ENCODE measurements around the gene TCF15. TPM values are rescaled to one million over a fixed set of nuclear protein-coding genes. Genes with fewer than 3 reads are reported as not detected.
A peak's percentile ranks its signal among the peaks of the same experiment; 100 is the strongest.

Gene TCF15
- total RNA-seq (2013), result not detected
- polyA plus RNA-seq, result not detected
- polyA minus RNA-seq, result not detected in 2 replicates
- total RNA-seq, result 0 to 0.23 (median 0) reads per million in 11 experiments

GRCh38 chr20:610130-611046 lies at the start of gene TCF15:
Gene TCF15 (minus strand): TSS chr20:610309. CDS start chr20:610237, 72 bp downstream.
- Histone ChIP-seq H3K27ac (ENCODE audit: low read depth in 1 of 2, low read length in 2 of 2) (no peak within 1 kb of the TSS), H2AFZ (ENCODE audit: insufficient read depth, low read depth, low read length, poor library complexity, severe bottlenecking) (no peak within 1 kb of the TSS), H3K9ac (ENCODE audit: insufficient read depth, low read length, poor library complexity, severe bottlenecking) (no peak within 1 kb of the TSS), H3K36me3 (replicated peaks in 1 of 2; ENCODE audit: control insufficient read depth in 1 of 2, insufficient read depth in 2 of 2, low read length in 2 of 2) (no peaks in the 10 kb centered on the region), H3K4me3 (replicated peaks in 1 of 3; ENCODE audit: low read depth in 2 of 3, low read length in 3 of 3) (no peak within 1 kb of the TSS), H3K9me3 (replicated peaks in 1 of 2; ENCODE audit: control insufficient read depth in 1 of 2, insufficient read depth in 1 of 2, low read length in 2 of 2) (peaks cover 0 to 20% of the 10 kb centered on the region in 2 donors), H3K27me3 (ENCODE audit: control insufficient read depth in 2 of 2, insufficient read depth in 2 of 2, low read length in 2 of 2) (peaks cover 29 to 49% of the 10 kb centered on the region in 2 donors), H4K20me1 (ENCODE audit: insufficient read depth, low read length) (no peaks in the 10 kb centered on the region), H3K79me2 (ENCODE audit: insufficient read depth, low read length) (no peaks in the 10 kb centered on the region), H3K4me2 (replicated peaks; ENCODE audit: extremely low read depth, low read length, poor library complexity, severe bottlenecking) (peak within 1 kb of the TSS; percentile 31), H3K4me1 (ENCODE audit: control insufficient read depth in 1 of 2, insufficient read depth in 2 of 2, low read length in 2 of 2) (peaks cover 7 to 10% of the 10 kb centered on the region in 2 donors)
- H3K4me1 Mint-ChIP-seq, result peaks cover 21% of the 10 kb centered on the region
- DNase-seq, result peak in 1 of 3 donors; percentile 11
- TF ChIP-seq CTCF (IDR thresholded peaks at IDR 0.05), result no peak
- peak within 1 kb of the TSS in 1 of 7 donors; percentile 11 for H3K27ac Mint-ChIP-seq
- H3K4me3 Mint-ChIP-seq, result peak within 1 kb of the TSS in 1 of 2 donors; percentile 80
- intact Hi-C loops (cut with micrococcal nuclease), result no loop called here
- H3K27me3 Mint-ChIP-seq (ENCODE audit: low read depth in 3 of 3), result peaks cover 46 to 59% (median 49%) of the 10 kb centered on the region in 3 donors
- peaks cover 0 to 2% of the 10 kb centered on the region in 2 donors for H3K36me3 Mint-ChIP-seq
- 3% methylated on average over 78 of the region's 84 CpGs for WGBS (ENCODE audit: insufficient coverage)
- peaks cover 0 to 12% (median 3%) of the 10 kb centered on the region in 7 donors for H3K9me3 Mint-ChIP-seq

- DNase-seq, result peak in 2 of 3 donors; percentile 59 to 70
- no peak overlapping the region for H2AFZ ChIP-seq (ENCODE audit: insufficient read depth, low read depth, low read length, poor library complexity, severe bottlenecking)
- Mint-ChIP-seq H3K4me3 (peak overlapping the region in 1 of 2 donors; percentile 11), H3K36me3 (peaks cover 8% of the 10 kb centered on the region in 2 donors), H3K9me3 (peaks cover 0 to 13% (median 7%) of the 10 kb centered on the region in 7 donors), H3K4me1 (peaks cover 78% of the 10 kb centered on the region), H3K27me3 (ENCODE audit: low read depth in 3 of 3) (peaks cover 14 to 21% (median 20%) of the 10 kb centered on the region in 3 donors), H3K27ac (peak overlapping the region; percentile 63 to 98 (median 88))
- no peak overlapping the region for H3K9ac ChIP-seq (ENCODE audit: insufficient read depth, low read length, poor library complexity, severe bottlenecking)
- H3K27ac ChIP-seq (ENCODE audit: low read depth in 1 of 2, low read length in 2 of 2), result peak overlapping the region in 1 of 2 donors; percentile 84
- WGBS (ENCODE audit: insufficient coverage), result no CpG with 5 or more reads among the region's 5 CpGs
- H3K4me1 ChIP-seq (ENCODE audit: control insufficient read depth in 1 of 2, insufficient read depth in 2 of 2, low read length in 2 of 2), result peaks cover 68 to 81% of the 10 kb centered on the region in 2 donors
- no peaks in the 10 kb centered on the region for H4K20me1 ChIP-seq (ENCODE audit: insufficient read depth, low read length)
- H3K9me3 ChIP-seq (replicated peaks in 1 of 2; ENCODE audit: control insufficient read depth in 1 of 2, insufficient read depth in 1 of 2, low read length in 2 of 2), result no peaks in the 10 kb centered on the region
- H3K4me2 ChIP-seq (replicated peaks; ENCODE audit: extremely low read depth, low read length, poor library complexity, severe bottlenecking), result peak overlapping the region; percentile 28
- no peak for TF ChIP-seq CTCF (IDR thresholded peaks at IDR 0.05)
- intact Hi-C loops (cut with micrococcal nuclease), result loop anchor here in 1 of 2 donors (10.0 kb wide), 1 partner anchor 176 kb away; the partner anchor contains the start of gene FAM110A
- no peaks in the 10 kb centered on the region for H3K79me2 ChIP-seq (ENCODE audit: insufficient read depth, low read length)
- no peaks in the 10 kb centered on the region for H3K36me3 ChIP-seq (replicated peaks in 1 of 2; ENCODE audit: control insufficient read depth in 1 of 2, insufficient read depth in 2 of 2, low read length in 2 of 2)
- peaks cover 4 to 14% of the 10 kb centered on the region in 2 donors for H3K27me3 ChIP-seq (ENCODE audit: control insufficient read depth in 2 of 2, insufficient read depth in 2 of 2, low read length in 2 of 2)
- peak overlapping the region in 1 of 3 experiments; percentile 46 for H3K4me3 ChIP-seq (replicated peaks in 1 of 3; ENCODE audit: low read depth in 2 of 3, low read length in 3 of 3)
Measured at GRCh38 chr20:658731-659291, 48.7 kb upstream of the TCF15 start.

All from CD14-positive monocyte (primary cell).